ENCODE measurements around the gene KAT6B. TPM values are rescaled to one million over a fixed set of nuclear protein-coding genes. Genes with fewer than 3 reads are reported as not detected.

The KAT6B gene
- total and polyA plus RNA-seq, 7 experiments from 2014 or later = 33.2 to 80.5 (median 63.6) TPM

DNA sequence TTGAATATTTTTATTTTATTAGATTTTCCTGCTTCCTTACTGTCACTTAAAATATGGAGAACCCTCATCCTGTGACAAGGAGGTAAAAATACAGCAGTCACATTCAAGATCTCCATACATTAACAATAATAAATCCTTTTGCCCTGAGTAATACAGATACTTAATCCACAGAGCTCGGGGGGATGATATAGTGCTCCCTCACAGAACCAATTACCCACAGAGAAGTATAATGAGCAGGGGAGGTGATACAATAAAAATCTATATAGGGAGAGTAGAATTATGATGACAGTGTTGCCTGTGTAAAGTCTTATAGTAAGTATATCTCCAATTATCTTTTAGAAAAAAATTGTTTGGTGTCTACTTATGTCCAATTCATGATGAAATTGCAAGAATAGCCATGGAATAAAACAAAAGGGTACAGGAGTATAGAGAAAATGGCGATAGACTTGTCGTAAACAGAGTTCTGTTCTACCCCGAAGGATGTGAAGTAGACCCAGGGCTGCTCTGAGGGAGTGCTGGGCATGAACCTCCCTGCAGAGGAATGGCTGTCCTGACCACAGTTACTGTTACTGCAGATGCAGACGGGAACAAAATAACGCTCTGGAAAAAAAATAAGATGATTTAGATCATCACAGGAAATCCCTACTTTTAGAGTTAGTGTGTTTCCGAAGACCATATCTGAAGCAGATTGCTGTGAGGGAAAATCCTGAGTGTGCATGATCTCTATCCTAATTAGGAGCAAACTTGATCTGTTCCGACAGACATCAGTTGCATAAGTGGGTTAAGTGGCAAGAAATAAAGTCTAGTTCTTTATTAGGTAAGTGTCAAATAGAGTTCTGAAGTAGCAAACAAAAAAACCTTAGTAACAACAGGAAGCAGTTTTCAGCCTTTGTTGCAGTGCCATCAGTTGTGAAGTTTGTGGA, 123.7 kb downstream of the KAT6B start:
- no peak overlapping the region for H3K27ac ChIP-seq (ENCODE audit: low read depth, low read length)
- no peak for DNase-seq
- H3K4me3 ChIP-seq (ENCODE audit: low read length) = no peak overlapping the region
- H3K27me3 ChIP-seq (ENCODE audit: control insufficient read depth in 2 of 2, insufficient read depth in 2 of 2, low read length in 2 of 2) = no peaks in the 10 kb centered on the region
- no peaks in the 10 kb centered on the region for H3K9me3 ChIP-seq (ENCODE audit: control insufficient read depth in 2 of 3, low read length in 3 of 3)
- H3K4me3 Mint-ChIP-seq = no peak overlapping the region
- no peak for ATAC-seq
- H3K36me3 Mint-ChIP-seq = peaks cover 0 to 27% (median 18%) of the 10 kb centered on the region in 5 donors
- H3K4me1 Mint-ChIP-seq = peaks cover 8 to 72% (median 46%) of the 10 kb centered on the region in 7 donors
- ChIA-PET POLR2A (no interaction called here), CTCF (no interaction called here)
- peak overlapping the region in 3 of 9 donors; percentile 5 to 47 (median 20) for H3K27ac Mint-ChIP-seq
- no peaks in the 10 kb centered on the region for H3K9me3 Mint-ChIP-seq
- H3K4me1 ChIP-seq (ENCODE audit: control insufficient read depth in 2 of 2, insufficient read depth in 2 of 2, low read length in 2 of 2) = no peaks in the 10 kb centered on the region
- H3K36me3 ChIP-seq (ENCODE audit: control insufficient read depth in 2 of 3, insufficient read depth in 3 of 3, low read length in 3 of 3) = no peaks in the 10 kb centered on the region
- H3K27me3 Mint-ChIP-seq = no peaks in the 10 kb centered on the region
- intact Hi-C loops (cut with micrococcal nuclease) = no loop called here

DNA sequence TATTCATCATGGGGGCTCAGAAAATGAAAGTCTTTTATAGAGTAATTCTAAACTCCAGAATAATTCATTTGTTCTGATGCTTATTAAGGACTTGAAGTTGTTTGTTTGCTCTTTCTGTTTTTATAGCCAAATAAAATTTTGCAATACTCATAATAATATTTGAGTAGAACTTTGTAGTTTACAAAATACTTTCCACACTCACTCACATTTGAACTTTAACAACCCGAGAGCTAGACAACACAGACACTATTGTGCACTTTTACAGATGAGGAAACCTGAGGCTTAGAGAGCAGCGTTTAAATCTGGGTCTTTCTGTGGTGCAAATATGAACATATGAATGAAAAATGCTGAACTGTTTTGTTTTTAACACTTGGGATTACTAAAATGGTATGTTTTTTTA, 126.8 kb downstream of the KAT6B start:
- H3K27ac ChIP-seq (ENCODE audit: low read depth, low read length) = no peak overlapping the region
- Mint-ChIP-seq H3K4me1 (peaks cover 6 to 75% (median 48%) of the 10 kb centered on the region in 7 donors), H3K4me3 (no peak overlapping the region), H3K36me3 (peaks cover 0 to 29% (median 13%) of the 10 kb centered on the region in 5 donors), H3K9me3 (no peaks in the 10 kb centered on the region), H3K27me3 (no peaks in the 10 kb centered on the region), H3K27ac (peak overlapping the region in 4 of 9 donors; percentile 3 to 82 (median 32))
- ATAC-seq (no peak), DNase-seq (no peak)
- no peaks in the 10 kb centered on the region for H3K27me3 ChIP-seq (ENCODE audit: control insufficient read depth in 2 of 2, insufficient read depth in 2 of 2, low read length in 2 of 2)
- H3K4me3 ChIP-seq (ENCODE audit: low read length) = no peak overlapping the region
- POLR2A ChIA-PET = no interaction called here
- CTCF ChIA-PET = no interaction called here
- H3K9me3 ChIP-seq (ENCODE audit: control insufficient read depth in 2 of 3, low read length in 3 of 3) = no peaks in the 10 kb centered on the region
- no peaks in the 10 kb centered on the region for H3K36me3 ChIP-seq (ENCODE audit: control insufficient read depth in 2 of 3, insufficient read depth in 3 of 3, low read length in 3 of 3)
- intact Hi-C loops (cut with micrococcal nuclease) = no loop called here
- no peaks in the 10 kb centered on the region for H3K4me1 ChIP-seq (ENCODE audit: control insufficient read depth in 2 of 2, insufficient read depth in 2 of 2, low read length in 2 of 2)

DNA sequence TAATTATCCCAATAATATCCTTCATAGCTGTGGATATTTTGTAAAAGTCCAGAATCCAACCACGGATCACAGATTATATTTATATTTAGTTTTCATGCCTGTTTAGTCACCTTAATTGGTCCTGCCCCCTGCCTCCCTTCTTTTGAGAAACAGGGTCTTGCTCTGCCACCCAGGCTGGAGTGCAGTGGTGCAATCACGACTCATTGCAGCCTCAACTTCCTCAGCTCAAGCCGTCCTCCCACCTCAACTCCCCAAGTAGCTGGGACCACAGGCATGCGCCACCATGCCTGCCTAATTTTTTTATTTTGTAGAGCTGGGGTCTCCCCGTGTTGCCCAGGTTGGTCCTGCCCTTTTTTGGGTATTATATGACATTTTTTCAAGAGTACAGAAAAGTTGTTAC, 129.4 kb downstream of the KAT6B start:
- no peak overlapping the region for H3K4me3 Mint-ChIP-seq
- no peak overlapping the region for H3K27ac ChIP-seq (ENCODE audit: low read depth, low read length)
- POLR2A ChIA-PET = no interaction called here

GRCh38 chr10:74956555-74957111, 130.2 kb downstream of the KAT6B start:
- DNase-seq (no peak), ATAC-seq (no peak)
- ChIA-PET CTCF (no interaction called here), POLR2A (no interaction called here)
- H3K9me3 Mint-ChIP-seq = no peaks in the 10 kb centered on the region
- no peaks in the 10 kb centered on the region for H3K9me3 ChIP-seq (ENCODE audit: control insufficient read depth in 2 of 3, low read length in 3 of 3)
- H3K27me3 Mint-ChIP-seq = no peaks in the 10 kb centered on the region
- H3K27ac ChIP-seq (ENCODE audit: low read depth, low read length) = no peak overlapping the region
- no peak overlapping the region for H3K4me3 Mint-ChIP-seq
- H3K27ac Mint-ChIP-seq = peak overlapping the region in 3 of 9 donors; percentile 21 to 39 (median 26)
- no peaks in the 10 kb centered on the region for H3K4me1 ChIP-seq (ENCODE audit: control insufficient read depth in 2 of 2, insufficient read depth in 2 of 2, low read length in 2 of 2)
- intact Hi-C loops (cut with micrococcal nuclease) = no loop called here
- peaks cover 6 to 75% (median 60%) of the 10 kb centered on the region in 7 donors for H3K4me1 Mint-ChIP-seq
- H3K27me3 ChIP-seq (ENCODE audit: control insufficient read depth in 2 of 2, insufficient read depth in 2 of 2, low read length in 2 of 2) = no peaks in the 10 kb centered on the region
- H3K36me3 Mint-ChIP-seq = peaks cover 0 to 18% (median 8%) of the 10 kb centered on the region in 5 donors
- H3K36me3 ChIP-seq (ENCODE audit: control insufficient read depth in 2 of 3, insufficient read depth in 3 of 3, low read length in 3 of 3) = no peaks in the 10 kb centered on the region
- no peak overlapping the region for H3K4me3 ChIP-seq (ENCODE audit: low read length)

More for the DNA sequence above, 129.4 kb downstream of the KAT6B start:
- Mint-ChIP-seq H3K27me3 (no peaks in the 10 kb centered on the region), H3K27ac (peak overlapping the region in 3 of 9 donors; percentile 1 to 28 (median 26)), H3K9me3 (no peaks in the 10 kb centered on the region), H3K4me1 (peaks cover 0 to 71% (median 55%) of the 10 kb centered on the region in 7 donors), H3K36me3 (peaks cover 0 to 18% (median 13%) of the 10 kb centered on the region in 5 donors)
- Histone ChIP-seq H3K4me1 (ENCODE audit: control insufficient read depth in 2 of 2, insufficient read depth in 2 of 2, low read length in 2 of 2) (no peaks in the 10 kb centered on the region), H3K9me3 (ENCODE audit: control insufficient read depth in 2 of 3, low read length in 3 of 3) (no peaks in the 10 kb centered on the region), H3K36me3 (ENCODE audit: control insufficient read depth in 2 of 3, insufficient read depth in 3 of 3, low read length in 3 of 3) (no peaks in the 10 kb centered on the region), H3K27me3 (ENCODE audit: control insufficient read depth in 2 of 2, insufficient read depth in 2 of 2, low read length in 2 of 2) (no peaks in the 10 kb centered on the region), H3K4me3 (ENCODE audit: low read length) (no peak overlapping the region)
- DNase-seq = no peak
- no peak for ATAC-seq
- intact Hi-C loops (cut with micrococcal nuclease) = no loop called here
- CTCF ChIA-PET = interaction anchor here (0.5 kb wide), 1 partner anchor 257 kb away, joined by 3 read pairs; no protein-coding TSS in a partner anchor

DNA sequence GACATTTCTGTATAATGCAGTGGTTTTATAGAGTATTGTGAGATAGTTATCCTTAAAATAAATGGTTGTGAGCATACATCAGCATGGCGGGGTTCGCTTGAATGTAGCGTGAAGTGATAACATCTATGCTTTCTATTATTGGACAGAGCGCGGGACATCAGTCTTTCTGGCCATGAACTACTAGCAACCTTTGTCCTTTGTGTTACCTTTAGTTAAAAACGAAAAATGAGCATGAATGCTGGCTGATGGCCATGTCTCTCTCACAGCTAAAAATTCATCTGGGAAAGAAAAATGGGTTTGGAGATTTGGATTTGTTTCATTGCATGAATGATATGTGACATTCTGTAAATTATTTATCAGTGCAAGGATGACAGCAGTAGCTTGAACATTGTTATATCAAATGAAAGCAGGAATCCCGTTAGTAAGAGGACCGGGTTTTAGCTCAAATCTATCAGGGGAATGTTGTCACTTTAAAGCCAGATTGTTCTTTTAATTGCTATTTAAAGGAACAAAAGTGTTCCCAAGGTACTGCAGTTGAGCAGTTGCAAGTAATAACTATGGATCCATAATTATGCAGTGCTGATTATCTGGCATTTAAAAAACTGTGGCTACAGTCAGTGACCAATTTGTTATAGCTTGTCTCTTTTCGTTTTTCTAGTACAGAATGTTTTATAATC, 131.0 kb downstream of the KAT6B start:
- intact Hi-C loops (cut with micrococcal nuclease) = no loop called here
- Histone ChIP-seq H3K27me3 (ENCODE audit: control insufficient read depth in 2 of 2, insufficient read depth in 2 of 2, low read length in 2 of 2) (no peaks in the 10 kb centered on the region), H3K36me3 (ENCODE audit: control insufficient read depth in 2 of 3, insufficient read depth in 3 of 3, low read length in 3 of 3) (no peaks in the 10 kb centered on the region), H3K4me3 (ENCODE audit: low read length) (no peak overlapping the region), H3K27ac (ENCODE audit: low read depth, low read length) (no peak overlapping the region), H3K4me1 (ENCODE audit: control insufficient read depth in 2 of 2, insufficient read depth in 2 of 2, low read length in 2 of 2) (no peaks in the 10 kb centered on the region), H3K9me3 (ENCODE audit: control insufficient read depth in 2 of 3, low read length in 3 of 3) (no peaks in the 10 kb centered on the region)
- Mint-ChIP-seq H3K9me3 (no peaks in the 10 kb centered on the region), H3K36me3 (peaks cover 0 to 17% (median 4%) of the 10 kb centered on the region in 5 donors), H3K4me1 (peaks cover 6 to 74% (median 59%) of the 10 kb centered on the region in 7 donors), H3K27me3 (no peaks in the 10 kb centered on the region), H3K27ac (peak overlapping the region in 2 of 9 donors; percentile 21 to 35), H3K4me3 (no peak overlapping the region)
- ChIA-PET POLR2A (interaction anchor here (0.7 kb wide), 1 partner anchor 19 kb away, joined by 4 read pairs; no protein-coding TSS in a partner anchor), CTCF (no interaction called here)
- DNase-seq (no peak), ATAC-seq (no peak)

DNA sequence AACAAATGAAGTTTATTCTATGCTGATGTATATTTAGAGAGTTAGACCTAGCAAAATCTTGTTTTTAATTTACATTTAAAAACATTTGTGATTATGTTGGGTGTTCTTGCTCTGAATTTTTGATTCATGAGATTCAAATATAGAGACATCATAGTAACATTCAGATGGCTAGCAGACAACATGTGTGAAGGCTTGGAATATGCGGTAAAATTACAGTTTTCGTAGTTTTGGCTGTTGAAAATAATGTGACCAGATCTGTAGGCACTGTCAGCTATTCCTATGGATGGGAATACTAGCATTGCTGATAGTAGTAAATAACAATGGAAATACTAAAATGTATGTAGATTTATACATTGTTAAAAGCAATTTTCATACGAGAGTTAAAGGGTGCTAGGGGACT, 131.9 kb downstream of the KAT6B start:
- H3K4me1 Mint-ChIP-seq = peaks cover 8 to 72% (median 57%) of the 10 kb centered on the region in 7 donors
- intact Hi-C loops (cut with micrococcal nuclease) = no loop called here
- H3K9me3 Mint-ChIP-seq = no peaks in the 10 kb centered on the region
- ChIA-PET POLR2A (no interaction called here), CTCF (no interaction called here)
- H3K9me3 ChIP-seq (ENCODE audit: control insufficient read depth in 2 of 3, low read length in 3 of 3) = no peaks in the 10 kb centered on the region
- no peak overlapping the region for H3K4me3 ChIP-seq (ENCODE audit: low read length)
- no peaks in the 10 kb centered on the region for H3K36me3 ChIP-seq (ENCODE audit: control insufficient read depth in 2 of 3, insufficient read depth in 3 of 3, low read length in 3 of 3)
- H3K27ac ChIP-seq (ENCODE audit: low read depth, low read length) = no peak overlapping the region
- H3K27me3 Mint-ChIP-seq = no peaks in the 10 kb centered on the region
- H3K4me1 ChIP-seq (ENCODE audit: control insufficient read depth in 2 of 2, insufficient read depth in 2 of 2, low read length in 2 of 2) = no peaks in the 10 kb centered on the region
- ATAC-seq = no peak
- no peaks in the 10 kb centered on the region for H3K27me3 ChIP-seq (ENCODE audit: control insufficient read depth in 2 of 2, insufficient read depth in 2 of 2, low read length in 2 of 2)
- H3K36me3 Mint-ChIP-seq = peaks cover 0 to 18% (median 6%) of the 10 kb centered on the region in 5 donors
- DNase-seq = no peak
- H3K4me3 Mint-ChIP-seq = no peak overlapping the region
- peak overlapping the region in 1 of 9 donors; percentile 59 for H3K27ac Mint-ChIP-seq
